Activated CD4-positive, alpha-beta T cell treated with anti-CD3 and anti-CD28 coated beads, Interleukin-10, Interleukin-2, amounts not matched to agents 100 ng/mL and 50 ng/mL, durations not matched to agents 16 hours and 8 hours (primary cell): ENCODE measurements around the gene SNX11.

Experiments used
- DNase-seq: peaks from one replicate; pipeline ENCODE4 v3.0.0-alpha.2; 2020

SNX11 gene

DNA sequence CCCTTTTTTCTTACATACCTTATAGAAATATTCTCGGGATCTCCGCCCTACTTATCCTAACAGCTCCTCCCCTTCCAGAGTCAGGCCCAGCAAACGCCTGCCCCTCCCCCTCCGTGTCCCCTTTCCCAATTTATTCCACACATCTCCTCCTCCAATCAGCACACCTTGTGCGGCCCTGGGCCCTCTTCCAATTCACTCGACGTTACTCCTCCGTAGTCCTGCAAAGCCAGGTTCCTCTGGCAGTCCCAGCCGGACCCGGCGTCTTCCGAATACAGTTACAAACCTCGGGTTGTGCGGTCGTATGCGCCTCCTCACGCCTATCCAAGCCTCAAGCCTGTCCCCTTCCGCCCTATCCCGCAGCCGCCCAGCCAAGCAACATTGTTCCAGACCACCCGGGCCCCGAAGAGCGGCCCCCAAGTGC, 7.0 kb upstream of the SNX11 start:
- DNase-seq: no peak

DNA sequence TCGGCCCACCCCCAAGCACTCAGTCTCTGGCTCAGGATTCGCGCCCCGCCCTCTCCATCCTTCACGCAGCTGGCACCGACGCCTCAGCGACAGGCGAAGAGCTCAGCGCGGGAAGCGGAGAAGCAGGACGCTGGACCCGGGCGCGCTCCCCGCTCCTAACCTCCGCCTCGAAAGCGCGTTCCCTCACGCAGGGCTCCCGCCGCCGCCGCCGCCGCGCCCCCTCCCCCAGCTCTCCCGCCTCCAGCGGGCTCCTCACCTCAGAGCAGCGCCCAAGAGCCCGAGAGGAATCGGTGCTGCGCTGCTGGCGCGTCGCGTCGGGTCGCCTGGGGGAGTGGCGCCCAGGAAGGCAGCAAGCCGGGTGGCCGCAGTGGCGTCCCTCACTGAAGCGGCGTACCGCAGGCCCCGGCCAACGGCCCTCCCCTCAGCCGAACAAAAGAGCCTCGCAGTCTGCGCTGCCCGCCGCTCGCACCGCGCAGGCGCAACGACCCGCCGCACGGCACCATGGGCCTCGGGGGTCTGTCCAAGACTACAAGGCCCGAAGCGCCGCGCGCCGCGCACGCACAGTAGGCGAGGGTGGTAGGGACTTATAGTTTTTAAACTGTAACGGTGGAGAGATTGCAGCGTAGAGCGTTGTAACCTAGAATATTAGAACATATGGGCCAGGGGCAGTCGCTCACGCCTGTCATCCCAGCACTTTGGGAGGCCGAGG, 6.4 kb upstream of the SNX11 start, which contains the start of gene CBX1:
TSS of gene CBX1 (minus strand) at position 467 of the 709 bp plus-strand sequence. CDS start 24,474 bp downstream, outside the sequence.
- peak; percentile 97 for DNase-seq

DNA sequence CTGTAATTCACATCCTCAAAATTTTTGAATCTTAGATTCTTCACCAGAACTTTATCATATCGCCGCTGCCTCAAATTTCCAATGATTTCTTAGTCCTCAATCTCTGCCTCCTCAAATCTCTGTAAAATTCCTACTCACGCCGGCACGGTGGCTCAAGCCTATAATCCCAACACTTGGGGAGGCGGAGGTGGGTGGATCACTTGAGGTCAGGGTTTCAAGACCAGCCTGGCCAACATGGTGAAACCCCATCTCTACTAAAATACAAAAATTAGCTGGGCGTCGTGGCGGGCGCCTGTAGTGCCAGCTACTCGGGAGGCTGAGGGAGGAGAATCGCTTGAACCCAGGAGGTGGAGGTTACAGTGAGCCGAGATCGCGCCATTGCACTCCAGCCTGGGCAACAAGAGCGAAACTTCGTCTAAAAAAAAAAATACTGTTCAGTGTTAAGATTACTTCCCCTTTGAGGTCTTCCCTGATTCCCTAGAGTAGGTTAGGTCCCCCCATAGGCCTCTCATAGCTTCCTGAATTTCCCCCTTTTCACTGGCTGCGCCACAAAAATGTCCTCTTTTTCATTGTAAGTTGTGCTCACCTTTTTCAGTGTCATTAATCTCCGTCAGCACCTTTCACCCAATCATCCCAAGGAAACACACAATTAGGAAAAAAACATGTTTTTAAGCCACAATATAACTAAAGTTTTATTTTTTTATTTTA, 5.4 kb upstream of the SNX11 start:
- no peak for DNase-seq

DNA sequence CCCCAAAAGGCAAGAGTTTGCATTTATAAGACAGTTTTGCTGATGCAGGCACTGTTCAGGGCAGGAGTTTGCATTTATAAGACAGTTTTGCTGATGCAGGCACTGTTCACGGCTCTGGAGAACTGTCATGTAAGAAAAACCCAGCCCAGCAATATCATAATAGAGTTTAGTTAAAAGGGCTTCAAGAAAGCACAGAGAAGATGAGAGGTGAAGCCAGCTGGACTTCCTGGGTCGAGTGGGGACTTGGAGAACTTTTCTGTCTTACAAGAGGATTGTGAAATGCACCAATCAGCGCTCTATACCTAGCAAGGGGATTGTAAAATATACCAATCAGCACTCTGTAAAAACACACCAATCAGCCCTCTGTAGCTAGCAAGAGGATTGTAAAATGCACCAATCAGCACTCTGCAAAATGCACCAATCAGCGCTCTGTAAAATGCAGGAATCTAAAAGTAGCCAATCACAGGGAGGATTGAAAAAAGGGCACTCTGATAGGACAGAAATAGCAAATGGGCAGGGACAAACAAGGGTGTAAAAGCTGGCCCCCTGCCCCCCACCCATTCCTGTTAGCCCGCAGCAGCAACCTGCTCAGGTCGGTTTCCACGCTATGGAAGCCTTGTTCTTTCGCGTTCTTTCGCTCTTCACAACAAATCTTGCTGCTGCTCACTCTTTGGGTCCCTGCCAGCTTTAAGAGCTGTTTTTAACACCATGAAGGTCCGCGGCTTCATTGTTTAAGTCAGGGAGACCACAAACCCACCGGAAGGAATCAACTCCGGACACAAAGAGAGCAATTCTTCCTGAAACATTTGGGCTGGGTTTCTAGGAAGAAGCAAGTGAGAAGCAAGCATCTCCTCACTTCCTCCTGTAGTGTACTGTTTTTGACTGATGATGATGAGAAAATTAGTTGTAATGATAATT, 4.5 kb upstream of the SNX11 start:
- DNase-seq: peak; percentile 44

DNA sequence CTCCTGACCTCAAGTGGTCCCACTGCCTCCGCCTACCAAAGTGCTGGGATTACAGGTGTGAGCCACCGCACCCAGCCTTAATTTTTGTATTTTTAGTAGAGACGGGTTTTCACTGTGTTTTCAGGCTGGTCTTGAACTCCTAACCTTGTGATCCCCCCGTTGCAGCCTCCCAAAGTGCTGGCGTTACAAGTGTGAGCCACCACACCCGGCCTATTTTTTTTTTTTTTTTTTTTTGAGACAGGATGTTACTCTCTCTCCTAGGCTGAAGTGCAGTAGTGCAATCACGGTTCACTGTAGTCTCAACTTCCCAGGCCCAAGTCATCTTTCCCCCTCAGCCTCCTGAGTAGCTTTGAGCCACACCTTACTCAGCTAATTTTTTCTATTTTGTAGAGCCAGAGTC, 3.1 kb upstream of the SNX11 start:
- DNase-seq: no peak

DNA sequence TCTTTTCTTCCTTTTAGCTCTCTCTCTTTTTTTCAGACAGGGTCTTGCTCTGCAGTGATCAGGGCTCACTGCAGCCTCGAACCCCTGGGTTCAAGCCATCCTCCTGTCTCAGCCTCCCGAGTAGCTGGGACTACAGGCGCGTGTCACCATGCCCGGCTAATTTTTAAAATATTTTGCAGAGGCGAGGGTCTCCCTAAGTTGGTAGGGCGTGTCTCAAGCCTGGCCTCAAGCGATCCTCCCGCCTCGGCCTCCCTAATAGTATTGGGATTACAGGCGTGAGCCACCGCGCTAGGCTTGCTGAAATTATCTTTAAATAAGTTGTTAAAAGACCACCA, 797 bp upstream of the SNX11 start:
- no peak for DNase-seq

DNA sequence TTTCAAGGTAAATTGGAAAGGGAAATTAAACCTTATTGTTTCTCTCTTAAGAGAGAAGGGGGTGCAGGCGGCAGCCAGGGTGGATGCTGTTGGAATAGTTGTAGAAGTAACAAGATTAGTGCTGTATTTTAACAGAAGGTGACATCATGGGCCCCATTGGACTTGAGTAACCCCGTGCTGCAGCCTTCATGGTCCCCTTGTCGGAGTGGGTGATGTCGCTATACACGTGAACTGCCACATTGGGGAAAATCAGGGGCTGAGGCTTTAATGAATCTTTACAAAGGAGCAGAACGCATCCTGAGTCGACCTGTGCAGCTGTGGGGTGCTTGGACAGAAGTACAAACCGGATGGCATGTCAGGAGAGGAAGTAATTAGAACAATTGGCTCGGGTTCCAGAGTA, 3.2 kb downstream of the SNX11 start:
- no peak for DNase-seq

DNA sequence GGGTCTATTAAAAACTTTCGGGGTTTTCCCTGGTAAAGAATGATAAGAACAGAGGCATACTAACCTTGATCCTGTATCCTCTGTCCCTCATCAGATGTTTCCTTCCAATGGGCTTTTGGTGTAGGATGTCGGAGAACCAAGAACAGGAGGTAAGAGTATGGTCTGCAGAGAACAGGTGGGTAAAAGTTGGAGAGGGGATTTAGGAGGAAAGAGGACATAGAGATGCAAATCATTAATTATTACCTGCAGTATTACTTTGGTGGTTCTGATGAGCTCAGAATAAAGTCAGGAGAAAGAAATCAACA, 4.3 kb downstream of the SNX11 start:
- no peak for DNase-seq

DNA sequence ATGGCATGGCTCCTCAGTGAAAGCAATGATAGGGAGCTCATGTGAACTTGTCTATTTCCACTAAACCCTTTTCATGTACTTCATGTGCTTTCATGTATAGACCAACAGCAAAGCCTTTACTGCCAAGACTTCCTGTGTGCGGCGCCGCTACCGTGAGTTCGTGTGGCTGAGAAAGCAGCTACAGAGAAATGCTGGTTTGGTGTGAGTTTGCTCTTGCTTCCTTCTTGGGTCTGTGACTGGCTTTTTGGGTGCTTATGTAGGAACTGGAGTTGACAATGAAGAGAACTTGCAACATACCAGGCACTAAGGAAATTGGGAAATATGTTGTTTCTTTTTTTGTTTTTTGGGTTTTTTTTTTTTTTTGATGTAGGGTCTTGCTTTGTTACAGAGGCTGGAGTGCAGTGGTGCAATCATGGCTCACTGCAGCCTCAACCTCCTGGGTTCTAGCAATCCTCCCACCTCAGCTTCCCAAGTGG, 5.7 kb downstream of the SNX11 start:
- DNase-seq: peak; percentile 58

DNA sequence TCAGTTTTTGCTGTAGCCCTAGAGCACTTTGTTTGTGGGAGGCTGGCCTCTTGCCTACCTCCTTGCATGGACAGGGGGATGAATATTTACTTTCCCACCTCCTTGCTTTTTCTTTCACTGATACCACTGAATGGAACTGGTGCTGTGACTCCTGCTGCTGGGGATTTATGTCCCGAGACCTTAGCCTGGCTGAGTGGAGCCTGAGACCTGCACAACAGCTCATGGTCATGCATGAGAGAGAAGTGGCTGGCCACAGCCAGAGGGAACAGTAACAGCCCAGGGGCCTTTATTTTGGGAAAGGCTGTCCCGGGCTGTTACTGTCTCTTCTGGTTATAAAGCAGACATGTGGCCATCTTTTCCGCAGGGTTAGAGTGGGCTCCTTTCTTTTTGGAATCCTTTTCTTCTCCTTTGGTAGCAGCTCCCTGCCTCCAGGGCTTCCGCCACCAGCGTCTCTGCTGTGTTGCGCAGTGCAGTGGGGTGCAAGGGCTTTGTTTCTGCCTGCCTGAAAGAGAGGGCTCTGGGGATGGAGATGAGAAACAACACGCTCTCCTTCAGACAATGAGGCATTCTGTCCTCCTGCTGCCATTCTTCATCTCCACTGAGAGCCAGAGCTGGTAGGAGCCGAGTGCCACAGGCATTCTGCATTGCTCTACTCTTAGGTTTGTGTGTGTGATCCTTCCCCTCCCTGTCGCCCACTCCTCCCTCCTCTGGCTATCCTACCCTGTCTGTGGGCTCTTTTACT, 14.5 kb downstream of the SNX11 start:
- DNase-seq: no peak

DNA sequence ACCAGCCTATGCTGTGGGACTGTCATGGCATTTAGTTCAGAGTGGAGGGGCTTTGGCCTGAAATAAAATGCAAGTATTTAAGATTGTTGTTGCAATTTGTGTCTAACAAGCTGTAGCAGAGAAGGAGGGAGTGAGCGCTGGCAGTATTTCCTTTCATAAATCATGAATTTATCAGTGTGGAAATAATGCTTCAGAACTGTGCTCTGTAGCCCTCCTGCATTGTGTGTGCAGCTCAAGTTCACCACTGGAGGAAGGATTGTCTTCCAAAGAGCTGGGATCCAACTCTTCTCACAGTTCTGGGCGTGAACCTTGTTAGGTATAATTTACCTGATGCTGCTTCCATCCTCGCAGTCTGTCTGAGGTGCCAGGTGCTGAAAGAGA, 15.1 kb downstream of the SNX11 start:
- DNase-seq: no peak

DNA sequence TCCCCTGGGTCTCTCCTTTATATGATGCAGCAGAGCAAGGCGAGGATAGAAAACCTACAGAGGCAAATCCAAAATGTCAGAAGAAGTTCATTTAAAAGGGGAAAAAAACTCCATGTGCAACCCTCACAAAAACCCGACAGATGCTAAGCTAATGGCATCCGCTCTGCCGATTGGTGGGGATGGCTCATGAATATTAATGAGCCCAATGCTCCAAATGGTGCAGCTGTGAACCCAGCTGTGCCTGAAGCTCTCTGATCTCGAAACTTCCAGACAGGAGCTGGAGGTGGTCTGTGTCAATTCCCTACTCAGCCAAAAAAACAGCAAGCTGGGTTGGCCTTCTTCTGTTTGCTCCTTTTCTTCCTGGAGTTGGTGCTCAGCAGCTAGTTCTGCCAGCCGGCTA, 15.5 kb downstream of the SNX11 start:
- no peak for DNase-seq

DNA sequence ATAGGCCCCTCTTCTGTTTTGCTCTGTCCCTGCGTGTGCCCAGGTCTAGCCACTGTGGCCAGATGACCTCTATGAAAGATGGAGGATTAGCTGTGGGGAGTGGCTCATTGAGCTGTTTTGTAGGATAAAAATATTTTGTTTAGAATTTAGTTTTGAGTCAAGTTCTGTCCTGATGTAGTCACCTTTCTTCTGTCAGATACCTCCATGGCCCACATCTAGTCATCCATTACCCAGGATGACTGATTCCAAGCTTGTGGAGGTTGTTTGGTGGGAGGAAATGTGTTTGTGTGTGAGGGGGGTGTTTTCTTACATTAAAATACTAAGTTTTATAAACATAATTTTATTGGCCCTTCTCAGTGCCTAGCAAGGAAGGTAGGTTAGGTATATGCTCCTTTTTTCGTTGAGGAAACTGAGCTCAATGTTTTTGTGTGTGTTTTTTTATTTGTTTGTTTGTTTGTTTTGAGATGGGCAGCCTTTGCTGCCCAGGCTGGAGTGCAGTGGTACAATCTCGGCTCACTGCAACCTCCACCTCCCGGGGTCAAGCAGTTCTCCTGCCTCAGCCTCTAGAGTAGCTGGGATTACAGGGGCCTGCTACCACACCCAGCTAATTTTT, 16.3 kb downstream of the SNX11 start:
- peak; percentile 62 for DNase-seq

DNA sequence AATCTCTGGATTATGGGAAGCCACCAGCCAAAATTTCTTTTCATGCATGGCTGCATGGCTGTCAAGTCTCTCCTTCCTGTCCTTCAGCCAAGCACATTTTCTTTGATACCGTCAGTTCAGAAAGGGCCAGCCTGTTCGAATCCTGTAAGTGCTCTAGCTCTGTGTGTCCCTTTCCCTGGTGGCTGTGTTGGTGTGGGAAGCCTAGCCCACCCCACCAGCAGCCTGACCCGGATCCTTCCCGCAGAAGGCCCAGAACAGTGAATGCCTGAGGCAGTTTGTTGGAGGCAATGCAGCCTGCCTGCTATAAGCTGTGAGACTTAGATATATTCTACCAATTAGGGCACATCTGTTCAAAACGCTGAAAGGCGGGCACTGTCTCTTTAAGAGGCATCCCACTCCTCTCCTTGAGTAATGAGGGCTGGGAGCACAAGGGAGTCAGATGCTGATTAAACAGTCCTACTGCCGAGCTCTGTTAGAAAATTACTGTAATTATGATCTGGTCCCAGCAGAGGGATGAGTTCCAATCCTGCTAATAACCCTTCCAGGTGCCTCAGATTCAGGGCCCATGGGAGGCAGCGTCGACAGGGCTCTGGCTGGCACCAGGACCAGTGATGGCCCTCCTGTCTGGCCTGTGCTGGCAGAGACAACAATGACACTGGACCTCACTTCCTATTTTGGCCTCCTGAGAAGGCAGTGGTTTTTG, 18.4 kb downstream of the SNX11 start:
- no peak for DNase-seq

DNA sequence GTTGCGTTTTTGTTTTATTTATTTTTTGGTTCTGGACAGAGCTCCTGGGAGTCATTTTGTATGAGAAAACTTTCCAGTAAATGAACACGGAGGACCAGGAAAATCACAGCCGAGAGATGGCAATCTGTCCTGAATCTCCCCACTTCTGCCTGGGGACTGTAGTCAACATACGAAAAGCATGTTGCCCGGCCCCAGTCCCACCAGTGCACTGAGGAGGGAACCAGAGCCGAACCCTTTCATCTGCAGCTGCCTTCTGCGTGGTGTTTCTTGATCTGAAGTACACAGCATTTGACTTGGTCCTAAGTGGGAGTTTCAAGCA, 18.9 kb downstream of the SNX11 start:
- no peak for DNase-seq

DNA sequence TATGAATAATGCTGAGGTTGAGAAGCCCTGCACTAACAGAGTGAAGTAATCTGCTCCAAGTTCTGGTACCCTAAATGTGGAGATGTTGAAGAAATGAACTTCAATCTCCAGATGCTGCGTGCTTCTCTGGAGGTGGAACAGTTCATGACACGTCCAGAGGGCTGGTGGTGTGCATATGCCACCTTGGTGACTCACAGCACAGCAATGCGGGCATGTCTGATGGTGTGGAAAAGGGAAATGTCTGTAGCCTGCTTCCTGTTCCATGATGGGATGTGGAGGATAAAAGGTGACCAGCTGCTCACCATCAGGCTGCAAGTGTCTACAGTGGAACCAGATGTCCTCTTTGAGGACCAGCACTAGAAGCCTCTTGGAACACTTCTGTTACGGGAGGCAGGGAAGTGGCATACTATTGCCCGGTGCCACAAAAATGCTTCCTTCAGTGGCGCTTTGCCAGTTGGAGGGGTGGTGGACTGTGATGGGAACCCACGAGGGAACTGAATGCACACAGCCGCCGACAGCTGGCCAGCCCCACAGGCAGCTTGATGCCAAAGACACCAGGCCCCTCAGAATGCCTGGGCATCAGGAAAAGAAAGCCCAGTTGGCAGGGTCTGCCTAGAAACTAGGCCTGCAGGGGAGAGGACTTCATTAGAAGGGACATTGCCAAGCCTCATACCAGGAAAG, 19.9 kb downstream of the SNX11 start:
- no peak for DNase-seq

DNA sequence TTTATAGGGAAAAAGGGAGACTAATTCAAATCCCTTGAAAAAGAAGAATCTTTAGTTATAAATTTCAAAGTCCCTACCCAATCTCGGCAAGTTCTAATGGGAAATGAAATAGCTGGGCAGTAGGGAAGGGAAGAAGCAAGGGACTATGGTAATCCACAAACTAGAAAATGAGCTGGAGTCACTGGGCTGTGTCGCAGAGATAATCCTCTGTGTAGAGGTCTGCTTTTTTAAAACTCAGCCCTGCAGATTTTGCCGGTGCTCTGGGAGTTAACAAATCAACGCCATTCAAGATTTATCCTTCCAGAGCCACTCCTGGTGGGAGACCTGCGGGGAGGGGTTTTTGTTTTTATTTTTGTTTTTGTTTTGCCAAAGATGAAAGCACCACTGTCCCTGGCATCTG, 20.8 kb downstream of the SNX11 start:
- DNase-seq: no peak

DNA sequence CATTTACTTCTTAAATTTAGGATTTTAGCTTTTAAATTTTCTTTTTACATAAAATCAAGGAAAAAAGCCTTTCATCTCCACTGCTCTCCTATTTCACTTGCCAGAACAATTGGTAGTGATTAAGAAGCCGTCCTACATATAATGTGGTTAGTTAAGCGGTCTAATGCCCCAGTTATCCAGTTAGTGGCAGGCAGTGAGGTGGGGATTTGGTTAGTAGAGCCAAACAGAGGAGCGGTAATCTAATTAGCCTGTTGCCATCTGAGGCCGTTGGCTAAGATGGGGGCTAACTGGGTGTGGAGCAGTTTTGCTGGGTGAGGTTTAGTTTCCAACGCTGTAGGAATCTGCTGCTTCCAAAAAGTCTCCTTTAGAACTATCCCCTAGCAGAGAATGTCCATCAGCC, 22.4 kb downstream of the SNX11 start:
- DNase-seq: no peak

DNA sequence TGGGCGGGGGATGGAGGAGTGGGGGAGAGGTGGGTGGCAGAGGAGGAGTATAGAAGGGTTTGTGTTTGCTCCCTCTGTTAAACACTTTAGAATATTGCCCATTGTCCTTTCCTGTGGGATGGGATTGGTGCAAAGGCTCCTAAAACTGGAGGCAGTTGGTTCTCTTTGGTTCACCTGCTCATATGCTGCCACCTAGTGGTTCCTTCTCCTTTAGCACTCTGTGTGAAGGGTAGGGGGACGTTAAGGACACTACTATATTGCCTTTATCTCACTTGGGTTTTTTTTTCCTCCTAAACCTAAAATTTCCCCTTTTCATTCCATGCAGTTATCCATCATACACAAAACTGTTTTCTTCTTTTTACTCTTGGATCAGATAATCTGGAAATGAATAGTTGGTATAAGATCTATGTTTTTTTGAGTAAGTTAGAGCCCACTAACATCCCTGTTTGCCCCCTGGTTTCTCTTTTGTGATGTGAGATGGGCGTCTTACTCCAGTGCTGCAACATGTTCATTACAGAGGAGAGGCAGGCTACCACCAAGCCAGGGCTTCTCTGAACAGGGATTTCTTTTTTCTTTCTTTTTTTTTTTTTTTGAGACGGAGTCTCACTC, 23.8 kb downstream of the SNX11 start:
- DNase-seq: peak; percentile 71

DNA sequence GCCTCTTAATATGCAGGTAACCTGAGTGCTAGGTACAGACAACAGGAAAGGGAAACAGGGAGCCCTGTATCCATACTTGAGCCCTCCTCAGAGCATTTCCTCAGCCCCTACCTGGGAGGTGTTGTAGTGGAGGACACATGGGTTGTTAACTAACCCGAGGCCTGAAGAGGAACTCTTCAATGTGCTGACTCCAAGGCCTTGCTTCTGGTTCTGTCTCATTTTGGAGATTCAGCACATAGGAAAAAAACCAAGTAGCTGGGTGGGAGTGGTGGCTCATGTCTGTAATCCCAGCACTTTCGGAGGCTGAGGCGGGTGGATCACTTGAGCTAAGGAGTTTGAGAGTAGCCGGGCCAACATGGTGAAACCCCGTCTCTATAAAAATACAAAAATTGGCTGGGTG, 24.8 kb downstream of the SNX11 start:
- DNase-seq: no peak

DNA sequence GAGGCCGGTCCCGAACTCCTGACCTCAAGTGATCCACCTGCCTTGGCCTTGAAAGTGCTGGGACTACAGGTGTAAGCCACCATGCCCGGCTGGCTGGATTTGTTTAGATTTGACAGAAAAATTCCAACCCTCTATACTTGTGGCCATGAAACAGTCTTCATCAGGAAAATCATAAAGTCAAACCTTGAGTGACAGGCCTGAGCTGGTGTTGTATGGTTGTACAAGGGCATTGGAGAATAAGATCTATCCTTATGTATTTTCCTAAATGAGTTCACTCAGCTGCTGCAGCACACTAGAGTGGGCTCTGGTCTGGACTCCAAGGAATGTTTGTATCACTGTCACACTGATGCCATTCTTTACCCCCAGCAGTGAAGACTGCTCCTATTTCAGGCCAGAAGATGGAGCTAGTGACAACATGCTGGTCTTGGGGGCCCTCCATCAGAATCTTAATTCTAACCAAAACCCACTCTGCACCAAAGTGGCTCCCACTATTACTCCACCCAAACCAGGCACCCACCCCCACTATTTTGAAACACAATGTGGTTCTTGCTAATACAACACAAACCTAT, 27.4 kb downstream of the SNX11 start:
- DNase-seq: no peak
